ENCODE data around the gene DYNLRB1. TPM values are rescaled to one million over a fixed set of nuclear protein-coding genes. Genes with fewer than 3 reads are reported as not detected.

Gene DYNLRB1
- total RNA-seq, 1 experiment from 2014 or later = 177 TPM

DNA sequence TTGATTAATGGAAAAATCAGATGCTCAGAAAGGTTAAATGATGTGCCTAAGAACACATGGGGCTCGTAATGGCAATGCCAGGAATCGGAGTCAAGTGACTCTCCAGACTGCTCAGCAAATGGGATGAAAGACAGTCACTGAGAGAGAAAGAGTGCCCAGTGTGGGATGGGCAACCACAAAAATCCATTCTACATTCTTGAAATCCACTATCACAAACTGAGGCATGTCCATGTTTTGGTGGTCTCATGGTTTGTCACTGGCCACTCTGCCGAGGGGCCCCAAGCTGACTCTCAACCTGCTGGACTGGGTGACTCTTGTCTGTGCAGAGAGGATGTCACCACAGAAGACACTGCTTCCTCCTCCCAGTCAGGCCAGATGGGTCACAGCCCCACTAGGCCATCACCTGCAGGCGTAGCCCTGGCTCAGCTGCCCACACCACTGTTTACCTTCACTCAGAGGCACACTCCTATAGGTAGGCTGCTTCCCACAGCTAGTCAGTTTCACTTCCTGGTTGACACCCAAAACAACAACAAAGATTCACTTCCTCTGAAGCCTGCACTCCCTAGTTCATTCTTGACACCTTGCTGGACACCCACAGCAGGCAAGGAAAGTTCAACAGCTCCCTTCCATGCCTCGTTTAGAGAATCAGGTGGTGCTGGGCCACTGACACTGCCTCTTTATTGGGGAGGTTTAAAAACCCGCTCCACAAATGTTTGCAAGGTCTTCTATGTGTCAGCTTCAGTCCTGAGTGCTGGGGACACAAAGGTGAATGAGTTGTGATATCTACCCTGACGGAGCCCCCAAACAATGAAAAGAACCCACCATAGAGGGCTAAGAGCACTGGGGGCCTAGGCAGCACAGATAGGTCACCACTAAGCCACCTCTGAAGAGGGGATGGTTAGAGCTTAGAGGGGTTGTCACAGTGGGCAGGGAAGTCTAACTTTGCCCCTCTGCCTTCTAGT is 64.0 kb downstream of the DYNLRB1 start:
- H3F3A ChIP-seq (ENCODE audit: low read length, unreplicated experiment) = peaks cover 6% of the 10 kb centered on the region
- no peaks in the 10 kb centered on the region for H4K20me1 ChIP-seq (ENCODE audit: low read length)
- H3K9me2 ChIP-seq (replicated peaks; ENCODE audit: low read length) = no peaks in the 10 kb centered on the region
- POLR2A ChIA-PET (ENCODE audit: unreplicated experiment) = interaction anchor here (0.6 kb wide), 2 partner anchors 14 to 44 kb away, joined by 4 to 5 read pairs; no protein-coding TSS in a partner anchor
- H3K9me3 ChIP-seq (ENCODE audit: low read length) = no peaks in the 10 kb centered on the region
- peak; percentile 57 for DNase-seq
- peaks cover 37% of the 10 kb centered on the region for H3K4me1 ChIP-seq (ENCODE audit: insufficient read depth, low read length)
- peak overlapping the region; percentile 59 for H3K27ac ChIP-seq (ENCODE audit: low read length)
- TF ChIP-seq EZH2 (IDR thresholded peaks at IDR 0.05; ENCODE audit: low read length, unreplicated experiment) (no peak), EZH2phosphoT487 (IDR thresholded peaks at IDR 0.05; ENCODE audit: borderline replicate concordance, low read length) (no peak)
- TF ChIP-seq, protein P1, sequence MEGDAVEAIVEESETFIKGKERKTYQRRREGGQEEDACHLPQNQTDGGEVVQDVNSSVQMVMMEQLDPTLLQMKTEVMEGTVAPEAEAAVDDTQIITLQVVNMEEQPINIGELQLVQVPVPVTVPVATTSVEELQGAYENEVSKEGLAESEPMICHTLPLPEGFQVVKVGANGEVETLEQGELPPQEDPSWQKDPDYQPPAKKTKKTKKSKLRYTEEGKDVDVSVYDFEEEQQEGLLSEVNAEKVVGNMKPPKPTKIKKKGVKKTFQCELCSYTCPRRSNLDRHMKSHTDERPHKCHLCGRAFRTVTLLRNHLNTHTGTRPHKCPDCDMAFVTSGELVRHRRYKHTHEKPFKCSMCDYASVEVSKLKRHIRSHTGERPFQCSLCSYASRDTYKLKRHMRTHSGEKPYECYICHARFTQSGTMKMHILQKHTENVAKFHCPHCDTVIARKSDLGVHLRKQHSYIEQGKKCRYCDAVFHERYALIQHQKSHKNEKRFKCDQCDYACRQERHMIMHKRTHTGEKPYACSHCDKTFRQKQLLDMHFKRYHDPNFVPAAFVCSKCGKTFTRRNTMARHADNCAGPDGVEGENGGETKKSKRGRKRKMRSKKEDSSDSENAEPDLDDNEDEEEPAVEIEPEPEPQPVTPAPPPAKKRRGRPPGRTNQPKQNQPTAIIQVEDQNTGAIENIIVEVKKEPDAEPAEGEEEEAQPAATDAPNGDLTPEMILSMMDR (conservative IDR thresholded peaks at IDR 0.05; ENCODE audit: low read depth, low read length) = no peak
- peak overlapping the region; percentile 14; the same call in 1 of the 2 replicates for H2AFZ ChIP-seq (ENCODE audit: low read length)
- peak overlapping the region; percentile 56 for H3K4me2 ChIP-seq (ENCODE audit: low read length)
- 0 out of 2 replicates have a peak overlapping the region, but pooled peaks have one; percentile 4 for H3K9ac ChIP-seq (ENCODE audit: low read length)
- no peaks in the 10 kb centered on the region for H3K79me2 ChIP-seq (ENCODE audit: low read length)
- no peaks in the 10 kb centered on the region; the same call in 1 of the 2 replicates for H3K36me3 ChIP-seq (ENCODE audit: low read depth, low read length)
- ATAC-seq = peak; percentile 62
- H3K4me3 ChIP-seq (ENCODE audit: low read length) = peak overlapping the region; percentile 30; the same call in 1 of the 2 replicates
- intact Hi-C loops (cut with micrococcal nuclease) = loop anchor here (1.0 kb wide), 4 partner anchors 96 to 189 kb away; partner anchors contain the start of gene TP53INP2
- no TSS peak for BruUV-seq (replicated peaks)
- H3K27me3 ChIP-seq (ENCODE audit: low read length) = no peaks in the 10 kb centered on the region
- CTCF ChIA-PET = interaction anchor here (1.2 to 2.8 kb wide), 5 partner anchors 109 to 190 kb away, joined by 4 to 37 read pairs (median 7); no protein-coding TSS in a partner anchor

DNA sequence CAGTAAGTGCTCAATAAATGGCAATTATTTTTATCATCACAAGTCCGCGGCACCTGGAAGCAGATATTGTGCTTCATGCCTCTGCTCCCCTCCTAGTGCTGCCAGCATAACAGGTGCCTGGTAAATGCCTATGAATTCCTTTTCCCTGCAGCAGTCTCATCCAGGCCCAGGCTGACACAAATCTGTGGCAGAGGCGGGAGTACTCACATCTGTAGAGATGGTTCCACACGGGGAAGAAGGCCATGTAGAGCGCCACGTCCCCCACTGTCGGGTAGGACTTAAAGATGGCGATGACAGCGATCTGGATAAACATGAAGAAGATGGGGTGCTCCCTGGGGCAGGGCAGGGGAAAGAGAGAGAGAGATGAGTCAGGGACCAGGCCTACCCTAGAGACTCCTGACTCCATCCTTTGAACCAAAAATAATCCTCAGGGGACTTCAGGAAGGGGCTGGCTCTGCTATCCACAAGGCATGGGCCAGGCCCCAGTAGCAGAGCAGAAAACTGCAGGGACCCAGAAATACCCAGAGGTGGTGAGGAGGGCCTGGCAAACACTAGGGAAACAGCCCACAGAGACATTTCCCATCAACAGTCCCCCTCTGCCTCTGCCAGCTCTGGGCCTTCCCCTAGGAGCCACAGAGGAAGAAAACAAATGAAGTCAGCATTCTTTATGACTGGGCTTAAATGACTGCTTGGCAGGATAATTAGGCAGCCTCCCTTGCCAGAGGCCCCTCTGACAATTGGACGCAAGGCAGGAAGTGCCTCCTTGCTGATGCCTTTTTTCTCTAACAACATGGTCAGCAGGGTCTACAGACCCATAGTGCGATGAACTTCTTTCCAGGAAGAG is 65.3 kb downstream of the DYNLRB1 start:
- H3K4me2 ChIP-seq (ENCODE audit: low read length) = no peak overlapping the region
- DNase-seq (peak; percentile 13), ATAC-seq (no peak)
- intact Hi-C loops (cut with micrococcal nuclease) = no loop called here
- no peaks in the 10 kb centered on the region for H3K9me3 ChIP-seq (ENCODE audit: low read length)
- H3K9ac ChIP-seq (ENCODE audit: low read length) = no peak overlapping the region
- no peak overlapping the region for H3K27ac ChIP-seq (ENCODE audit: low read length)
- TF ChIP-seq, protein P1 (conservative IDR thresholded peaks at IDR 0.05; ENCODE audit: low read depth, low read length) = no peak
- no peak for TF ChIP-seq EZH2phosphoT487 (IDR thresholded peaks at IDR 0.05; ENCODE audit: borderline replicate concordance, low read length)
- TF ChIP-seq EZH2 (IDR thresholded peaks at IDR 0.05; ENCODE audit: low read length, unreplicated experiment) = no peak
- no peak overlapping the region for H3K4me3 ChIP-seq (ENCODE audit: low read length)
- H3K9me2 ChIP-seq (replicated peaks; ENCODE audit: low read length) = no peaks in the 10 kb centered on the region
- no peaks in the 10 kb centered on the region for H4K20me1 ChIP-seq (ENCODE audit: low read length)
- POLR2A ChIA-PET (ENCODE audit: unreplicated experiment) = interaction anchor here (0.6 kb wide), 1 partner anchor 123 kb away, joined by 5 read pairs; the partner anchor contains the start of gene TP53INP2
- no TSS peak for BruUV-seq (replicated peaks)
- H3F3A ChIP-seq (ENCODE audit: low read length, unreplicated experiment) = peaks cover 6% of the 10 kb centered on the region
- H3K4me1 ChIP-seq (ENCODE audit: insufficient read depth, low read length) = peaks cover 37% of the 10 kb centered on the region
- CTCF ChIA-PET = interaction anchor here (2.8 kb wide), 1 partner anchor 188 kb away, joined by 37 read pairs; no protein-coding TSS in a partner anchor
- H3K36me3 ChIP-seq (ENCODE audit: low read depth, low read length) = no peaks in the 10 kb centered on the region; the same call in 1 of the 2 replicates
- no peaks in the 10 kb centered on the region for H3K79me2 ChIP-seq (ENCODE audit: low read length)
- no peak overlapping the region for H2AFZ ChIP-seq (ENCODE audit: low read length)
- H3K27me3 ChIP-seq (ENCODE audit: low read length) = no peaks in the 10 kb centered on the region
